ENCODE measurements around the gene DOK3.
A peak's percentile ranks its signal among the peaks of the same experiment; 100 is the strongest.

The DOK3 gene

DNA sequence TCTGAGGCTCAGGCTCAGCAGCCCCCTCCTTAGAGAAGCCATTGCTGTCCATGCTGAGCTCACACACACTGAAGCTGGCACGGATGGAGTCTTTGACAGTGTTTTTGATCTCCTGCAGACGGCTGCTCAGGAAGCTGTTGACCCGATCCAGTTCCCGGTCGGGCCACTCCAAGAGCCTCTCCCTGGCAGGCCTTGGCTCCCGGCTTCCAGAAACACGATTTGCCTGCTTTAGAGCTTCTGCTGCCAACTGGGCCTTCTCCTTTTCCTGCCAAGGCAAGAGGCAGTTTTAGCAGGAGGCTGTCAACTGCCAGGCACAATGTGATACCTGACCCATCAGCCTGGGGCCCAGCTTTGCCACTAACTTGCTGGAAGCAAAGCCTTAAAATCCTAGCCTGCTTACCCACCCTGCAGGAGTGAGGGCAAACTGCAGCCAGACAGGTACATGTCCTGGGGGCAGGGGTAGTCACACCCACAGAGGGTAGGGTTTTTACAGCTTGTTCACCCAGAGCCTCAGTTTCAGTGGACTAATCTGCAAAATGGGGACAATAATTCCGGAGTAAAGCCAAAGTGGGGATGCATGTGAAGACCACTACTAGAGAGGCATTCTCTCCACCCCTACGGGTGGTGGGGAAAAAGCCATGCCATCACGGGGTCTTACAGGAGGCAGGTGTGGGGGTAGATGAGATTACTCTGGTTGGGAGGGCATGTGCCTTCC is 15.5 kb upstream of the DOK3 start:
- peaks cover 54% of the 10 kb centered on the region for H3K36me3 ChIP-seq
- no peaks in the 10 kb centered on the region for H3K9me3 ChIP-seq
- no peak for DNase-seq
- peaks cover 8% of the 10 kb centered on the region for H3K4me1 ChIP-seq
- no peak overlapping the region for H3K4me3 ChIP-seq (ENCODE audit: low read depth, low read length)
- H3K27me3 ChIP-seq: no peaks in the 10 kb centered on the region
- TF ChIP-seq, protein P1, sequence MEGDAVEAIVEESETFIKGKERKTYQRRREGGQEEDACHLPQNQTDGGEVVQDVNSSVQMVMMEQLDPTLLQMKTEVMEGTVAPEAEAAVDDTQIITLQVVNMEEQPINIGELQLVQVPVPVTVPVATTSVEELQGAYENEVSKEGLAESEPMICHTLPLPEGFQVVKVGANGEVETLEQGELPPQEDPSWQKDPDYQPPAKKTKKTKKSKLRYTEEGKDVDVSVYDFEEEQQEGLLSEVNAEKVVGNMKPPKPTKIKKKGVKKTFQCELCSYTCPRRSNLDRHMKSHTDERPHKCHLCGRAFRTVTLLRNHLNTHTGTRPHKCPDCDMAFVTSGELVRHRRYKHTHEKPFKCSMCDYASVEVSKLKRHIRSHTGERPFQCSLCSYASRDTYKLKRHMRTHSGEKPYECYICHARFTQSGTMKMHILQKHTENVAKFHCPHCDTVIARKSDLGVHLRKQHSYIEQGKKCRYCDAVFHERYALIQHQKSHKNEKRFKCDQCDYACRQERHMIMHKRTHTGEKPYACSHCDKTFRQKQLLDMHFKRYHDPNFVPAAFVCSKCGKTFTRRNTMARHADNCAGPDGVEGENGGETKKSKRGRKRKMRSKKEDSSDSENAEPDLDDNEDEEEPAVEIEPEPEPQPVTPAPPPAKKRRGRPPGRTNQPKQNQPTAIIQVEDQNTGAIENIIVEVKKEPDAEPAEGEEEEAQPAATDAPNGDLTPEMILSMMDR (IDR thresholded peaks at IDR 0.05; ENCODE audit: low read depth, low read length): no peak

DNA sequence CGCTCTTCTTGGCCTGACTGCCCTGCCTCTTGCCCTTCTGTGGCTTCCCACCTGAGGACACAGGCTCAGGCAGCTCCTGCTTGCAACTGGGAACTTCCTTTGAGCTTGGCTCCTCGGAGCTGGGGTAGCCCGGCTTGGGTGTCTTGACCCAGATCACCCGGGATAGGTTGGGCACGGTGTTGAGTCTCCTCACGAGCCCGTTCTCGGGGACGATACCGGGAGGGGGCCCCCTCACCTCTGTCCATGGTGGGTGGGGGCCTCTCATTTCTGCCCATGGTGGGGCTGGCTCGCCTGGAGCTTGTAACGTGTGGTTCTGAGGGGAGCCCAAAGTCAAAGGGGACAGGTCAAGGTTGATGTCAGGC is 14.9 kb upstream of the DOK3 start:
- H3K9me3 ChIP-seq: no peaks in the 10 kb centered on the region
- peaks cover 5% of the 10 kb centered on the region for H3K4me1 ChIP-seq
- H3K27me3 ChIP-seq: no peaks in the 10 kb centered on the region
- no peak overlapping the region for H3K4me3 ChIP-seq (ENCODE audit: low read depth, low read length)
- TF ChIP-seq, protein P1 (IDR thresholded peaks at IDR 0.05; ENCODE audit: low read depth, low read length): no peak
- DNase-seq: no peak
- peaks cover 57% of the 10 kb centered on the region for H3K36me3 ChIP-seq

- H3K4me1 ChIP-seq: no peaks in the 10 kb centered on the region
- no peaks in the 10 kb centered on the region for H3K9me3 ChIP-seq
- peaks cover 57% of the 10 kb centered on the region for H3K36me3 ChIP-seq
- no peak for DNase-seq
- TF ChIP-seq, protein P1 (IDR thresholded peaks at IDR 0.05; ENCODE audit: low read depth, low read length): no peak
- H3K4me3 ChIP-seq (ENCODE audit: low read depth, low read length): no peak overlapping the region
- no peaks in the 10 kb centered on the region for H3K27me3 ChIP-seq
Measured at GRCh38 chr5:177523711-177524538, 14.3 kb upstream of the DOK3 start.

DNA sequence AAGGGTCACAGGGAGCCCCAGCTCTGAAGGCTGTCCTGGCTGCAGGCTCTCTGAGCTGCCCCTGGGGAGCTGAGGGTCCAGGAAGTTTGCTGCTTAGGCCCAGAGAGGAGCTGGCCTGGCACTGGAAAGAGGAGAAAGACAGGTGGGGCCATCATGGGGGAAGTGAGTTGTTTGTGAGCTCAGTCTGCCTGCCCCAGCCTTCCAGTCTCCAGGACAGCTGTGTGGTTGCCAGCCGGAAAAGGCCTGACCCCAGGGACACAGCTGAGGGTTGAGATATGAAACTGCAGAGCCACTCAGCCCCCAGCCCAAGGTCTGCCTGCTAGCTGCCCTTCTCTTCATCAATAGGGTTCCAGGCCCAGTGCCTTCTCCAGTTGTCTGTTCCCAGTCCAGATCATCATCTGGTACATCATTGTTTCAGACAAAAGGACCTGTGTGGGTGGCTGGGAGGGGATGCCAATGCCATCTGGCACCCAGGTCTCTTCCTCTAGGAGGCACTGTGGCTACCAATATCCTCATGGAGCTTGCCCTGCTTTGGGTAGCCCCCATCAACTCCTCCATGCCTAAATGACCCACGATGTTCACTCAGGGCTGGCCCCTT is 11.4 kb upstream of the DOK3 start:
- H3K4me1 ChIP-seq: no peaks in the 10 kb centered on the region
- no peak overlapping the region for H3K4me3 ChIP-seq (ENCODE audit: low read depth, low read length)
- H3K27me3 ChIP-seq: no peaks in the 10 kb centered on the region
- H3K36me3 ChIP-seq: peaks cover 55% of the 10 kb centered on the region
- TF ChIP-seq, protein P1 (IDR thresholded peaks at IDR 0.05; ENCODE audit: low read depth, low read length): peak; percentile 14; the same call in 1 of the 2 replicates
- no peak for DNase-seq
- H3K9me3 ChIP-seq: no peaks in the 10 kb centered on the region

DNA sequence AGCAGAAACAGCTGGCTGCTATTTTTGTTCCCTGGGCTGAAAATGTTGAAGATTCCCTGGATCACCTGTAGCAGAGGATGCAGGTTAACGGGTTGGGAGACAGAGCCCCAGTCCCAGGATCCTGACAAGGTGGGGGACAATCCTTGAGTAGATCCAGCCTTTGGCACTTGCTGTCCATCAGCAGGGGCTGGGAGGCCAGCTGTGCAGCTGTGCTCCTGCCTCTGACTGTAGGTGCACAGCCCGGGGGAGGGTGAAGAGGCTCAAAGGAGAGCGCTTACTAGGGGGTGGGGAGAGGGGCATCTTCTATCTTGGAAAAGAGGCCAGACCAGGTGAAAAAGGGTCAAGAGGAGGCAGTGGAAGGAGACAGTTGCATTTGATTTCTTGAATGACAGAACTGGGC is 10.6 kb upstream of the DOK3 start:
- DNase-seq: no peak
- Histone ChIP-seq H3K4me3 (ENCODE audit: low read depth, low read length) (no peak overlapping the region), H3K27me3 (no peaks in the 10 kb centered on the region), H3K36me3 (peaks cover 55% of the 10 kb centered on the region), H3K9me3 (no peaks in the 10 kb centered on the region), H3K4me1 (no peaks in the 10 kb centered on the region; the same call in 1 of the 2 replicates)
- TF ChIP-seq, protein P1 (IDR thresholded peaks at IDR 0.05; ENCODE audit: low read depth, low read length): no peak
